ENCODE data around the gene PDLIM7. TPM values are rescaled to one million over a fixed set of nuclear protein-coding genes. Genes with fewer than 3 reads are reported as not detected.

Gene PDLIM7
- total and polyA plus RNA-seq, 2 of the 8 experiments (the other 6 are each of a cell fraction or from before 2014, with no cell fraction given), result 67.3 to 94.2 TPM

DNA sequence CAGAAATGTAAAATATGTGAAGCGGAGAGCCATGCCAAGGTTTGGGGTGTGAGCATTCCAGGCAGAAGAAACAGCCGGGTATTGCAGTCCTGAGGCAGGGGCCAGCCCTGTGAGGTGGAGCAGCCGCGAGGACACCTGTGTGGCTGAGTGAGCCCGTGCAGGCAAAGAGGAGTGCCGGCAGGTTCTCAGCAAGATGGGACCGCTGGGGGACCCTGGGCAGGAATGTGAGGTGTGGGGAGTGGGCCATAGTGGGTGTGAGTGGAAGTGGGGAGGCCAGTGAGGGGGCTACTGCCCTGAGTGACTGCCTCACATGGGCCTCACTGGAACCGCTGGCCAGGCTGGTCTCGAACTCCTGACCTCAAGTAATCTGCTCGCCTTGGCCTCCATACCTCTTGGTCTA, 58.9 kb downstream of the PDLIM7 start:
- DNase-seq (ENCODE audit: low read depth in 1 of 2, low spot score in 2 of 2), result no peak
- Histone ChIP-seq H4K8ac (ENCODE audit: extremely low read depth, insufficient read depth, low read length) (no peak overlapping the region), H2AFZ (ENCODE audit: low read length) (no peak overlapping the region), H3K23ac (ENCODE audit: insufficient read length) (no peak overlapping the region), H3K4ac (replicated peaks; ENCODE audit: insufficient read length, low read depth, low read length) (no peak overlapping the region), H3K27me3 (replicated peaks in 1 of 4; ENCODE audit: control insufficient read depth in 3 of 4, extremely low read depth in 1 of 4, insufficient read depth in 3 of 4, low read length in 3 of 4) (no peaks in the 10 kb centered on the region), H3K23me2 (ENCODE audit: low read depth, low read length) (no peaks in the 10 kb centered on the region), H3K27ac (ENCODE audit: low read depth, low read length) (no peak overlapping the region), H2AK5ac (ENCODE audit: low read depth, low read length) (no peak overlapping the region), H3K14ac (ENCODE audit: insufficient read length) (no peak overlapping the region), H2BK15ac (ENCODE audit: low read length) (no peak overlapping the region), H3K9ac (replicated peaks in 1 of 4; ENCODE audit: extremely low read depth in 1 of 4, low read depth in 3 of 4, low read length in 3 of 4) (no peak overlapping the region), H3K9me3 (ENCODE audit: insufficient read depth in 2 of 2, low read depth in 1 of 2, low read length in 1 of 2) (no peaks in the 10 kb centered on the region), H4K5ac (ENCODE audit: insufficient read length, low read depth, low read length) (no peak overlapping the region), H3K18ac (ENCODE audit: extremely low read depth, low read length) (no peak overlapping the region), H3K79me2 (ENCODE audit: control insufficient read depth in 1 of 2, insufficient read depth in 2 of 2, low read length in 2 of 2) (no peaks in the 10 kb centered on the region), H2BK5ac (ENCODE audit: low read depth, low read length) (no peak overlapping the region), H3K79me1 (ENCODE audit: low read depth, low read length) (no peaks in the 10 kb centered on the region), H3K4me3 (ENCODE audit: extremely low read depth in 1 of 4, insufficient read depth in 2 of 4, low read depth in 3 of 4, low read length in 4 of 4) (no peak overlapping the region), H4K91ac (replicated peaks; ENCODE audit: insufficient read length, low read length) (no peak overlapping the region), H3K4me2 (ENCODE audit: insufficient read depth in 1 of 2, low read depth in 2 of 2, low read length in 2 of 2) (no peak overlapping the region), H2BK120ac (replicated peaks; ENCODE audit: low read depth, low read length) (no peak overlapping the region), H4K20me1 (replicated peaks in 1 of 2; ENCODE audit: control insufficient read depth in 1 of 2, insufficient read depth in 2 of 2, low read length in 2 of 2) (peaks cover 0 to 8% of the 10 kb centered on the region in 2 experiments), H3K56ac (replicated peaks; ENCODE audit: insufficient read length, low read depth, low read length) (no peak overlapping the region), H3K4me1 (replicated peaks in 1 of 4; ENCODE audit: control insufficient read depth in 3 of 4, insufficient read depth in 4 of 4, low read length in 3 of 4) (peaks cover 0 to 5% (median 2%) of the 10 kb centered on the region in 4 experiments; a peak in 3 of 7 replicates), H2BK20ac (ENCODE audit: low read length) (no peak overlapping the region), H3K36me3 (ENCODE audit: control insufficient read depth in 2 of 4, insufficient read depth in 4 of 4, low read length in 3 of 4) (peaks cover 6 to 29% (median 18%) of the 10 kb centered on the region in 4 experiments; a peak in 6 of 8 replicates), H2BK12ac (ENCODE audit: low read depth, low read length) (no peak overlapping the region)
- 0 out of 2 replicates have a peak, but pooled peaks have one; percentile 47 for TF ChIP-seq POLR2AphosphoS5 (IDR thresholded peaks at IDR 0.05; ENCODE audit: low read depth, low read length)
- TF ChIP-seq, protein P1, sequence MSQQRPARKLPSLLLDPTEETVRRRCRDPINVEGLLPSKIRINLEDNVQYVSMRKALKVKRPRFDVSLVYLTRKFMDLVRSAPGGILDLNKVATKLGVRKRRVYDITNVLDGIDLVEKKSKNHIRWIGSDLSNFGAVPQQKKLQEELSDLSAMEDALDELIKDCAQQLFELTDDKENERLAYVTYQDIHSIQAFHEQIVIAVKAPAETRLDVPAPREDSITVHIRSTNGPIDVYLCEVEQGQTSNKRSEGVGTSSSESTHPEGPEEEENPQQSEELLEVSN (IDR thresholded peaks at IDR 0.05), result no peak
- ChIA-PET POLR2A (ENCODE audit: partially characterized antibody) (interaction anchor here (1.7 to 67.5 kb wide), 5 partner anchors 15 to 48 kb away, joined by 4 to 3349 read pairs (median 143); partner anchors contain the start of genes DBN1, DOK3, GRK6 and PDLIM7), CTCF (ENCODE audit: partially characterized antibody) (interaction anchor here (0.8 to 23.6 kb wide), 6 partner anchors 15 to 120 kb away, joined by 3 to 430 read pairs (median 189); partner anchors contain the start of genes F12, PFN3 and SLC34A1)
- 92% methylated on average over 10 of the region's 10 CpGs; no CpG with 5 or more reads in 1 of the 2 experiments for WGBS, 2 experiments (ENCODE audit: extremely low coverage in 1 of 2, insufficient coverage in 1 of 2, insufficient read length in 1 of 2, insufficient replicate concordance in 2 of 2, low coverage in 1 of 2, low lambda C conversion rate in 2 of 2, missing lambda C conversion rate in 1 of 2)
- no peak for FAIRE-seq

Measured in H1 (cell line).